Esophagus squamous epithelium (tissue), 4 donors: ENCODE measurements around the gene SLC2A4.

Experiments
- POLR2A ChIP-seq, 4 donors: fragments of 450-650 bp; IDR thresholded peaks; one replicate each; pipeline ENCODE4 v1.6.1; 2017; ENCODE audit warnings: antibody characterized with exemption in 4 of 4, mild to moderate bottlenecking in 4 of 4, moderate library complexity in 3 of 4
- TF ChIP-seq, protein P1 (sequence below), 6 experiments: fragments of 450-650 bp in 4 of 6; fragments of 200-600 bp in 2 of 6; sonication (generic) in 2 of 6; IDR thresholded peaks; one replicate each; pipeline ENCODE4 v1.5.1; 2016 to 2019; ENCODE audit warnings: antibody characterized with exemption in 6 of 6, mild to moderate bottlenecking in 4 of 6, moderate library complexity in 4 of 6

DNA sequence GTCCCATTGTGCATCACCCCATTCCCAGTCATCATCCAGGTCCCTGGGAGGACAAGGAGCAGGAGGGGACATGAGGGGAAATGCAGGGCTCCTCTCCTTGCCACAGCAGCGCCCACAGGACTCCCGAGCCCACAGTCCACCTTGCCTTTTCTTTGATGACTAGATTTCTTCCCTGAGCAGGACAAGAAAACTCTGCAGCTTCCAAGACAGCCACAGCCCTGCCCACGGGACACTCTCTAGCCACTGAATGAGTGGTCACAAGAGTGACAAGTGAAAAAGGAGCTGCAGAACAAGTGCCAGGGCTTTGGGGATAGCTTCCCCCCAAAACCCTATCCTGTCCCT, 42.9 kb downstream of the SLC2A4 start:
- TF ChIP-seq, protein P1, sequence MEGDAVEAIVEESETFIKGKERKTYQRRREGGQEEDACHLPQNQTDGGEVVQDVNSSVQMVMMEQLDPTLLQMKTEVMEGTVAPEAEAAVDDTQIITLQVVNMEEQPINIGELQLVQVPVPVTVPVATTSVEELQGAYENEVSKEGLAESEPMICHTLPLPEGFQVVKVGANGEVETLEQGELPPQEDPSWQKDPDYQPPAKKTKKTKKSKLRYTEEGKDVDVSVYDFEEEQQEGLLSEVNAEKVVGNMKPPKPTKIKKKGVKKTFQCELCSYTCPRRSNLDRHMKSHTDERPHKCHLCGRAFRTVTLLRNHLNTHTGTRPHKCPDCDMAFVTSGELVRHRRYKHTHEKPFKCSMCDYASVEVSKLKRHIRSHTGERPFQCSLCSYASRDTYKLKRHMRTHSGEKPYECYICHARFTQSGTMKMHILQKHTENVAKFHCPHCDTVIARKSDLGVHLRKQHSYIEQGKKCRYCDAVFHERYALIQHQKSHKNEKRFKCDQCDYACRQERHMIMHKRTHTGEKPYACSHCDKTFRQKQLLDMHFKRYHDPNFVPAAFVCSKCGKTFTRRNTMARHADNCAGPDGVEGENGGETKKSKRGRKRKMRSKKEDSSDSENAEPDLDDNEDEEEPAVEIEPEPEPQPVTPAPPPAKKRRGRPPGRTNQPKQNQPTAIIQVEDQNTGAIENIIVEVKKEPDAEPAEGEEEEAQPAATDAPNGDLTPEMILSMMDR (IDR thresholded peaks at IDR 0.05): no peak
- no peak for TF ChIP-seq POLR2A (IDR thresholded peaks at IDR 0.05)
